ENCODE measurements around the gene SMC3.

DNA sequence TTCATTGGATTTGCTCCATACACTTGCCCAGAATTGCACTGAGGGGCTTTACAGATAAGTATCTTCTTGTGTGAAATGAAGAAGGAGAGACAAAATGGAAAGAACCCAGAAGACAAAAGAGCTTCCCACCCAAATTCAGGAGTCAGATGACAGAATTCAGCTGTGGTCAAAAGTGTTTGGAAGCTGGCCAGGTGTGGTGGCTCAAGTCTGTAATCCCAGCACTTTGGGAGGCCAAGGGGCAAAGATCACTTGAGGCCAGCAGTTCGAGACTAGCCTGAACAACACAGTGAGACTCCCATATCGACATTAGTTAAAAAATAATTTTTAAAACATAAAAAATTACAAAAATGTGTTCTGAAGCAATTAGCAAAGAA is 42.6 kb upstream of the SMC3 start:
- TF ChIP-seq, protein P1, sequence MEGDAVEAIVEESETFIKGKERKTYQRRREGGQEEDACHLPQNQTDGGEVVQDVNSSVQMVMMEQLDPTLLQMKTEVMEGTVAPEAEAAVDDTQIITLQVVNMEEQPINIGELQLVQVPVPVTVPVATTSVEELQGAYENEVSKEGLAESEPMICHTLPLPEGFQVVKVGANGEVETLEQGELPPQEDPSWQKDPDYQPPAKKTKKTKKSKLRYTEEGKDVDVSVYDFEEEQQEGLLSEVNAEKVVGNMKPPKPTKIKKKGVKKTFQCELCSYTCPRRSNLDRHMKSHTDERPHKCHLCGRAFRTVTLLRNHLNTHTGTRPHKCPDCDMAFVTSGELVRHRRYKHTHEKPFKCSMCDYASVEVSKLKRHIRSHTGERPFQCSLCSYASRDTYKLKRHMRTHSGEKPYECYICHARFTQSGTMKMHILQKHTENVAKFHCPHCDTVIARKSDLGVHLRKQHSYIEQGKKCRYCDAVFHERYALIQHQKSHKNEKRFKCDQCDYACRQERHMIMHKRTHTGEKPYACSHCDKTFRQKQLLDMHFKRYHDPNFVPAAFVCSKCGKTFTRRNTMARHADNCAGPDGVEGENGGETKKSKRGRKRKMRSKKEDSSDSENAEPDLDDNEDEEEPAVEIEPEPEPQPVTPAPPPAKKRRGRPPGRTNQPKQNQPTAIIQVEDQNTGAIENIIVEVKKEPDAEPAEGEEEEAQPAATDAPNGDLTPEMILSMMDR (IDR thresholded peaks at IDR 0.05), result no peak
- TF ChIP-seq POLR2A (IDR thresholded peaks at IDR 0.05), result no peak
